ENCODE measurements around the gene TCF19.

Gene TCF19

DNA sequence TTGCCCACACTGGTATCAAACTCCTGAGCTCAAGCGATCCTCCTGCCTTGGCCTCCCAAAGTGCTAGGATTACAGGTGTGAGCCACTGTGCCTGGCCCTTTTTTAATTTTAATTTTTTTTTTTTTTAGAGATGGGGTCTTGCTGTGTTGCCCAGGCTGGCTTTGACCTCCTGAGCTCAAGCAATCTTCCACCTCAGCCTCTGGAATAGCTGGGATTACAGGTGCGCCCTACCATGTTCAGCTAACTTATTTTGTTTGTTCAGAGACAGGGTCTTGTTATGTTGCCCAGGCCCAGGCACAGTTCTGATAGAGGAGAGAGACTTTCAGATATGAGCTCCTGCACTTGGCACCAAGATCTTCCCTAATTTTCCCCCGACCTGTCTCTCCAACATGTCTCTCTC is 27.6 kb upstream of the TCF19 start:
- H3K4me3 ChIP-seq (ENCODE audit: low read depth, low read length), result no peak overlapping the region
- TF ChIP-seq, protein P1, sequence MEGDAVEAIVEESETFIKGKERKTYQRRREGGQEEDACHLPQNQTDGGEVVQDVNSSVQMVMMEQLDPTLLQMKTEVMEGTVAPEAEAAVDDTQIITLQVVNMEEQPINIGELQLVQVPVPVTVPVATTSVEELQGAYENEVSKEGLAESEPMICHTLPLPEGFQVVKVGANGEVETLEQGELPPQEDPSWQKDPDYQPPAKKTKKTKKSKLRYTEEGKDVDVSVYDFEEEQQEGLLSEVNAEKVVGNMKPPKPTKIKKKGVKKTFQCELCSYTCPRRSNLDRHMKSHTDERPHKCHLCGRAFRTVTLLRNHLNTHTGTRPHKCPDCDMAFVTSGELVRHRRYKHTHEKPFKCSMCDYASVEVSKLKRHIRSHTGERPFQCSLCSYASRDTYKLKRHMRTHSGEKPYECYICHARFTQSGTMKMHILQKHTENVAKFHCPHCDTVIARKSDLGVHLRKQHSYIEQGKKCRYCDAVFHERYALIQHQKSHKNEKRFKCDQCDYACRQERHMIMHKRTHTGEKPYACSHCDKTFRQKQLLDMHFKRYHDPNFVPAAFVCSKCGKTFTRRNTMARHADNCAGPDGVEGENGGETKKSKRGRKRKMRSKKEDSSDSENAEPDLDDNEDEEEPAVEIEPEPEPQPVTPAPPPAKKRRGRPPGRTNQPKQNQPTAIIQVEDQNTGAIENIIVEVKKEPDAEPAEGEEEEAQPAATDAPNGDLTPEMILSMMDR (IDR thresholded peaks at IDR 0.05; ENCODE audit: control insufficient read depth, extremely low read depth, insufficient read depth), result no peak
- DNase-seq (ENCODE audit: low read depth), result no peak

DNA sequence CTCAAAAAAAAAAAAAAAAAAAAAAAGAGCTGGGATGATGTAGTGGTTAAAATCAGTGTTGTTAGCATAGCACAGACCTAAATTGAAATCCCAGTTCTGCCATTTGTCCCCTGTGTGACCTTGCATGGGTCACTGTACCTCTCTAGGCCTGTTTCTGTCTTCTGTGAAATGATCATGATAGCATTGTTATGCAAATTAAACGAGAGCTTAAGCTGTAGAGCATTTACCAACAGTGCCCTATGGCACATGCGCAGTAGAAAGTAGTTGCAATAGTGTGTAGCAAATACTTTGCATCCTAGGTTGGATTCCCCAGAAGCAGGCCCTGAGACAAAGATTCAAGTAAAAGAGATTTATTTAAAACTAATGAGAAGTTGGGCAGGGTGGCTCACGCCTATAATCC is 26.8 kb upstream of the TCF19 start:
- no peak for DNase-seq (ENCODE audit: low read depth)
- TF ChIP-seq, protein P1 (IDR thresholded peaks at IDR 0.05; ENCODE audit: control insufficient read depth, extremely low read depth, insufficient read depth), result no peak
- no peak overlapping the region for H3K4me3 ChIP-seq (ENCODE audit: low read depth, low read length)

DNA sequence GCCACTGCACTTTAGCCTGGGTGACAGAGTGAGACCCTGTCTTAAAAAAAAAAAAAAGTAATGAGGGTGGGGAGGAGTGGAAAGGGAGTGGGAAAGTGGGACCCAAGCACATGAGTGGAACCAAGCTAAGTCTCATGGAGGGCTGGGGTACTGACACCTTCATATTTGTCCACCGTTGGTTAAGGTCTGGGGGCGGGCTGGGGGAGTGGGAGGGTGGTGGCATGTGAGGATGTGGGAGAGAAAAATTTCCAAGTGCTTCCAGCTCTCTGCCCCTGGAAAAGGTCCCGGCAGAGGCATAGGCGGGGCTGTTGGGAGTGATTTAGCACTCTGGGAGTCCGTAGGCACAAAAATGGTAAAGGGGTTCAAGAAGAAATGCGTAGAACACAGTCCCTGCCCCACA is 25.6 kb upstream of the TCF19 start:
- no peak for DNase-seq (ENCODE audit: low read depth)
- TF ChIP-seq, protein P1 (IDR thresholded peaks at IDR 0.05; ENCODE audit: control insufficient read depth, extremely low read depth, insufficient read depth), result no peak
- no peak overlapping the region for H3K4me3 ChIP-seq (ENCODE audit: low read depth, low read length)

DNA sequence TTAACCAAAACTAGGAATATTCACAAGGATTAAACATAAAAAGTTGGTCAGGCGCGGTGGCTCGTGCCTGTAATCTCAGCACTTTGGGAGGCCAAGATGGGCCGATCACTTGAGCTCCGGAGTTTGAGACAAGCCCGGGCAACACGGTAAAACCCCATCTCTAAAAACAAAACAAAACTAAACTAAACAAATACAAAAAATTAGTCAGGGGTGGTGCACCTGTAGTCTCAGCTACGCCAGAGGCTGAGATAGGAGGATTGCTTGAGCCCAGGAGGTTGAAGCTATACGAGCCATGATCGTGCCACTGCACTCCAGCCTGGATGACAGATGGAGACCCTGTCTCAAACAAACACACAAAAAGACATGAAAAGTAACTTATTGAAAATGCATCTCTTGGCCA is 22.7 kb upstream of the TCF19 start:
- no peak overlapping the region for H3K4me3 ChIP-seq (ENCODE audit: low read depth, low read length)
- TF ChIP-seq, protein P1 (IDR thresholded peaks at IDR 0.05; ENCODE audit: control insufficient read depth, extremely low read depth, insufficient read depth), result no peak

DNA sequence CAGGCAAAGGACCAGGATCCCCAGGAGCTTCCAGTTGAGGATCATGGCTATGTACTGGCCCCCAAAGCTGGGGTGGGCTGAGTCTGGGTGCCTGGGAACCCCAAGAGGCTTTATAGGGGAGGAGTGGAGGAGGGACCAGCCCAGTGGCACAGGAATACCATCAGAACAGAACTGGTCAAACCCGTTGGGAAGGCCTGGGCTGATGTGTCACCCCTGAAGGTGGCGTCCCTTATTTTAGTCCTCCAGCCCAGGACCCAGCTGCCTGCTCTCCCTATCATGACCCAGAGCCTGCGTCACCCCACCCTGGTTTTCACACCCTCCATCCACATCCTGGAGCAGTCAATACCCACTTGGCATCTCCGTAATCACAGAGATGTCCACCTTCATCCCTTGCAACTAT is 19.4 kb upstream of the TCF19 start, which contains the start of gene PSORS1C2:
Gene PSORS1C2 (minus strand): TSS at position 85 of the 400 bp plus-strand sequence. CDS start 40 bp downstream, at position 45.
- TF ChIP-seq, protein P1 (IDR thresholded peaks at IDR 0.05; ENCODE audit: control insufficient read depth, extremely low read depth, insufficient read depth), result no peak
- no peak for DNase-seq (ENCODE audit: low read depth)
- H3K4me3 ChIP-seq (ENCODE audit: low read depth, low read length), result no peak within 1 kb of the TSS

More for the DNA sequence above, 22.7 kb upstream of the TCF19 start:
- no peak for DNase-seq (ENCODE audit: low read depth)

DNA sequence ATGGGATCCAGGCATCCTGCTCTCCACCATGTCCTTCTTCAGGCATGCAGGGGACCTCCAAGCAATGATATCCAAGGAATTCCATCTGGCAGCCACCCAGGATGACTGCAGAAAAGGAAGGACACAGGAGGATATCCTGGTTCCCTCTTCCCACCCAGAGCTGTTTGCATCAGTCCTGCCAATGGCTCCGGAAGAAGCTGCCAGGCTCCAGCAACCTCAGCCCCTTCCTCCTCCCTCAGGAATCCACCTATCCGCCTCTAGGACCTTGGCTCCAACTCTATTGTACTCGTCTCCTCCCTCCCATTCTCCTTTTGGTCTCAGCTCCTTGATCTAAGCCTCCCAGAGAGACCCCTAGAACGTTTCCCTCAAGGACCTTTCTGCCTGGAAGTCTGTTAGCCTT is 18.8 kb upstream of the TCF19 start:
- no peak for DNase-seq (ENCODE audit: low read depth)
- no peak overlapping the region for H3K4me3 ChIP-seq (ENCODE audit: low read depth, low read length)
- TF ChIP-seq, protein P1 (IDR thresholded peaks at IDR 0.05; ENCODE audit: control insufficient read depth, extremely low read depth, insufficient read depth), result no peak

DNA sequence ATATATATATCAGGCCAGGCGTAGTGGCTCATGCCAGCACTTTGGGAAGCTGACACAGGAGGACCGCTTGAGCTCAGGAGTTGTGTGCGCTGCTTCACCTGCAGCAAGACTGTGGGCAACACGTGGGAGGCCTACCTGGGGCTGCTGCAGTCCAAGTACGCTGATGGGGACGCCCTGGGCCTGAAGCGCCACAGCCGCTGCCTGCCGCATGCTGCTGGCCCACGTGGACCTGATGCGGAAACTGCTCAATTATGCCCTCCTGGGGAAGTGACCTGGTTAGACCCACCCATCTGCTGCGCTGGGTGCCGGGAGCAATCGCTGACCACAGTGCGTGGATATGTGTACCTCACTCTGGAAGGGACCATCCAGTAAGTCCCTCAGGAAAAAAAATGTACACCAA is 17.7 kb upstream of the TCF19 start:
- TF ChIP-seq, protein P1 (IDR thresholded peaks at IDR 0.05; ENCODE audit: control insufficient read depth, extremely low read depth, insufficient read depth), result no peak
- DNase-seq (ENCODE audit: low read depth), result no peak
- H3K4me3 ChIP-seq (ENCODE audit: low read depth, low read length), result no peak overlapping the region
